Activated CD8-positive, alpha-beta memory T cell treated with anti-CD3 and anti-CD28 coated beads for 1 hour (primary cell): ENCODE measurements around the gene NRIP3.
"Not testable (repeated sequence)": the region's sequence is repeated elsewhere in the genome, so short reads cannot be mapped to it uniquely, and the experiment has no call there.

Experiments used
- DNase-seq, 2 donors: peaks; one replicate each; pipeline ENCODE4 v3.0.0-alpha.2; 2020; ENCODE audit warnings: low read depth in 1 of 2; ENCODE audit errors: extremely low read depth in 1 of 2

The NRIP3 gene

DNA sequence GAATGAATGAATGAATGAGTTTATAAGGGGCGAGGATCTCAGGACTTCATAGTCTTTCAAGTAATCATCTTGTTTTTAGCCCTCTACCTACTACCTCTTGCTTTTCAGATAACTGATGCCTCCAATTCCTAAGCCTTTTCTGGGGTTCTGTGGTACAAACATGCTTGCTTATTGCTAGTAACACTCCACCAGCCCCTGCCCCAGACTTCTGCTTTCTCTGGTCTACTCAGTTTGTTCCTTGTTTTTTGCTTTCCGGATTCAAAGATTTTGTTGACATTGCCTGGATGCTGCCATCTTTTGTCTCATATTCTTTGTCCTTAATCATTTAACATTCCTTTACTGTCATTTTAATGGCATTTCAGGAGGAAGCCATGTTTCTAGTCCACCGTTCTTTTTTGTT lies 30.7 kb downstream of the NRIP3 start:
- no peak for DNase-seq

DNA sequence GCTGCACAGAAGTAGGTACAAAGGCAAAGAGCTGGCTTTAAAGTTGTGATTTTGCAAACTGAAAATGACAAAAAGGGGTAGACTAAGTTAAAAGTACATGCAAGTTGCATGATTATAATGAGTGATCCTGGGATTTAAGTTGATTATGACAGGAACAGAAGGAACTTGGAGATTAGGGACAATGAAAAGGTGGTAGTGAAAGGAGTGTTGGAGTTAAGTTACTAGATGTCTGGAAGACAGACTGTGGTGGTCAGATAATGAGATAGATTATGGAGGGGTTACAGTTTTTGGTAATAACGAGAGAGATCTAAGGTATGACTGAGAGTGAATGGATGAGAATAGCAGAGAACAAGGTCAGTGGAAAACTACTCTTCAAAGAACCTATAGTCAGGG lies 31.9 kb downstream of the NRIP3 start:
- no peak for DNase-seq

DNA sequence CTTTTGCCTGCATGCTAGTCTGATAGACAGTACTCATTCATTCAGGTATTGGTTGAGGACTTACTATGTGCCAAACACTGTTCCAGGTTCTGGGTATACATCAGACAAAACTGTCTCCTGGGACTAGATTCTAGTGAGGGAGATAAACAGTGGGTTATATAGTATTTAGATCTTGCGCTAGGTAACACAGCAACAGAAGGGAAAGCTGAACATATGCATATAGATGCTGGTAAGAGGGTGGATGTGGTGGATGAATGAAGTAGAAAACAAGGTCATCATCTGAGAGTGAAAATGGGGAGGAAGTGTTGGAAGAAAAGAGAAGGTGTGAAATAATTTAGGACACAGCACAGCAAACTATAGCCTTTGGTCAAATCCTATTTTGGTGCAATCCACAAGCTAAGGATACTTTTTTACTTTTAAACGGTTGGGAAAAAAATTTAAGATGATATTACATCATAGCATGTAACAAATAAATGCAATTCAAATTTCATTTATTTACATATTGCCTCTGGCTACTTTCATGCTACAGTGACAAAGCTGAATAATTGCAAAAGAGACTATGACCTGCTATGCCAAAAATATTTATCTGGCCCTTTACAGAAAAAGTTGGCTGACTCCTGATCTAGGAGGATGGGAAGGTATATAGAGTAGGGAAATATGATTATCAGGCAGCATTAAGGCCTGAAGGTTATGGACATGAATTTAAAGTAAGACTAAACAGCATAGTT lies 32.4 kb downstream of the NRIP3 start:
- DNase-seq, result no peak

DNA sequence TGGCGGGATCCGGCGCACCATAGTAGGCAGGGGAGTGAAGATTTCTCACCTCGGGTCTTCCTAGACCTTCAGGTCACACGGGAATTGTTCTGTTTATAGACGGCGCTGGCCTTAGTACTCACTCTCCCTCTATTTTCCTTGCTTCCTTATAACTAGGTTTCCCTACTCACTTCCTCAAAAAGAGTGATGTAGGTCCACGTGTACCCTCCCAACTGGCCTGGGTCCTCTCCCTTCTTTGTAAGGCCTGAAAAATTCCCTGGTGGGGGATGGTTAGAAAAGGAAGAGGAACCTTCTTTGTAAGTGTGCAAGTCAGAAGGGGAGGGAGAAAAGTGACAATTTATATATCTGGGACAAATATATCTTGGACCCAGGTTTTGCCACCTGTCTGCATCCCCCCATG lies 36.6 kb downstream of the NRIP3 start:
- DNase-seq, result no peak

DNA sequence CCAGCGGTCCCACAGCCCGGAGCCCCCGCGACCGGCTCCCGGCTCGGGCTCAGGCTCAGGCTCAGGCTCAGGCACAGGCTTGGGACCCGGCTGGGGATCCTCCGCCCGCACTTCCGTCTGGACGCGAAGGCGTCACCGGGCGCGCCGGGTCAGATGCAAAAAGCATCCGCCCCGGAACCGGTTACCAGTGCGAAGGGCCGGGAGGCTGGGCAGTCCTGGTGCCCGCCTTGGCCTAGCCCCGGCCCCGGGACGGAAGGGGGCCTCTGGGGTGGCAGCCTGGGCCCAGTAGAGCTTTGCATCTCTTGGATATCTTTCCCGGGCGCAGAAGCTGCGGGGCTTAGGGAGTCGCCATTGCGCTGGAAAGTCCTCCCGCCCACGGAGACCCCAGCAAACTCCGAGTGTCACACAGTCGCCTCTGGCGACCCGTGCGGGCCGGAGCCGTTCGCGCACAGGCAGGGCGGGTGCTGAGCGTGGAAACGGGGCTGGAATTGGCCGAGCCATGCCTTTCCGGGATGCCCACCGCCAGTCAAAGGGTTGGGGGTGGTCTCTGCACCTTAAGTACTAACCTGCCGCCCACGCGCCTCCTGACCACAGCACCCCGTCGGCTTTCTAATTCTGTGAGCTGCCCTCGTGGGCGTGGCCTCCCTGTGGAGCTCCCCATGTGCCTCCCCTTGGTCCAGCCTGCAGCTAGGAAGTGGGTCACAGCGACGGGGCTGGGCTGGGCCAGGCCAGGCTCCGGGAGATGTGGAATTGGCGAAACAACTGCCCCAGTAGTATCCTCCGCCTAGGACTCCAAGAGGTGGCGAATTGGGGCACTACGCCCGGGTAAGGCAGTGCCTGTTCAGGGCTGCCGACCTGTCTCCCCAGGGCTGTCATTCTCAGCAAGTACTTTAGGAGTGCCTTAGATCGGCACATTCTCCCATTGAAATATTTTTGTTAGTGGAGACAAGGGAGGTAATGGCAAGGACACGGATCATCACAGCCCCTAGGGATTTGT lies 39.2 kb downstream of the NRIP3 start, which contains the start of gene TMEM9B:
TSS of gene TMEM9B (minus strand) at position 119 of the 997 bp plus-strand sequence. CDS start 129 bp downstream, outside the sequence.
- DNase-seq, result peak; percentile 21 to 58

DNA sequence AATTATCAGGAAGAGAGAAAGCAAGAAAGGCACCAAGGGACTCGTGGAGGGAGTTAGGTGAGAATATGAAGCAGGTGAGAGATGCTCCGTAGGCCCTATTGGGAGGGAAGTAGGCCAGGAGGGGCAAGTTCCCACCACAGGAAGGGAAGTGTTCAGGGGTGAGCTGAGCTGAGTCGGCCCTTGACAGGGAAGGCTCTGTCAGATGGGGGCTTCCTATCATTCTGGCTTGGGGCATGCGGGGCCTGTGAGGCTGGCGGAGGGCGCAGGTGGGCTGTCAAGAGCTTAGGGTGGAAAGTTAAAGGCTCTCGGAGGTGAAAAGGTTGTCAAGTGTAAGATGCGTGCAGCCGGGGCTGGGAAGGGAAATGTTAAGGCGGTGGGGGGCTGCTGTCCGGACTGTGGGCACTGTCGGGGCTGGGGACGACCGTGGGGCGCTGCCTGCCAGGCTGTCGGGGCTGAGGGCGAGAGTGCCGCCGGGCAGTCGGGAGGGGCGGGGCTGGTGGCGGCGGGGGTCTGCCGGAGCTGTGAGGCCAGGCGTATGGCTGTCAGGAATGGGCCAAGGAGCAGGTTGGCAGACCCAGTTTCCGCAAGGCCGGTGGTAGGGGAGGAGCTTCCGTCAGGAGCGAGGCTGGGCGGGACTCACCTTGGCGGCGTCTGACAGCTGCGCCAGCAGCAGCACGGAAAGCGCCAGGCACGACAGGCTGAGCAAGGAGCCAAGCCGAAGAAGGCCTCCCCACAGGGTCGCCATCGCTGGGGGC lies 40.1 kb downstream of the NRIP3 start:
- peak; percentile 50 to 63 for DNase-seq

DNA sequence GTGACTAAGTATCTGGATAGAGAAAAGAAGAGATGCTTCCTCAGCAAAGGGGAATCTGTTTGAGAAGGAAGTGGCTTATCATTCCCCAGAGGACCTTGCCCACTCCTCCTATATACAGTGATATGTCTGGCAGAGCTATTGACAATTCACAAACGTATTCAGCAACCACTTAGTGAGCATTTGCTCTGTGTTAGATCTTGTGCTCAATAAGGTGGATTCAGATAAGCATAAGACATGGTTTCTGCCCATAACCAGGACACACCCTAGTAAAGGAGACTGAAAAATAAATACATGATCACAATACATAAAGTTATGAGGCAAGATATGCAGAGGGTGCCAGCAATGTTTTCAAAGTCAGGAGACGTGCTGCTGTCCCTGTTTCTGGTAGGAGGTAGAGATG lies 41.0 kb downstream of the NRIP3 start:
- DNase-seq, result no peak

DNA sequence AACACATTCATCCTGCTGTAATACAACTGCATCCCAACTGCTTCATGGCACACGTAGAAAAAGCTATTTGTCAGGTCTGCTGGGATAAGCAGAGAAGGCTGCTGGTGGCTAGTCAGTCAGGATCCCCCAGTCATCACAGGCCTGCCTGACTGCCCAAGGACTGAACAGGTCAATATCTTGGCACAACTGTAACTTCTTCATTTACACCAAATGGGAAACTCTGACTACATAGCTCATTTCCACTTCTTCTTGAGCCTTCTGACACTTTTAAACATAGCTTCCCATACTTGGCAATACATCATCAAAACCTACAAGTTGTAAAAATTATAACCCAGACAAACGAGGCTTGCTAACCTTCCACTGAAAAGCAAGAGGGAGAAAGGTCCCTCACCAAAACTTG lies 42.4 kb downstream of the NRIP3 start:
- DNase-seq, result no peak

DNA sequence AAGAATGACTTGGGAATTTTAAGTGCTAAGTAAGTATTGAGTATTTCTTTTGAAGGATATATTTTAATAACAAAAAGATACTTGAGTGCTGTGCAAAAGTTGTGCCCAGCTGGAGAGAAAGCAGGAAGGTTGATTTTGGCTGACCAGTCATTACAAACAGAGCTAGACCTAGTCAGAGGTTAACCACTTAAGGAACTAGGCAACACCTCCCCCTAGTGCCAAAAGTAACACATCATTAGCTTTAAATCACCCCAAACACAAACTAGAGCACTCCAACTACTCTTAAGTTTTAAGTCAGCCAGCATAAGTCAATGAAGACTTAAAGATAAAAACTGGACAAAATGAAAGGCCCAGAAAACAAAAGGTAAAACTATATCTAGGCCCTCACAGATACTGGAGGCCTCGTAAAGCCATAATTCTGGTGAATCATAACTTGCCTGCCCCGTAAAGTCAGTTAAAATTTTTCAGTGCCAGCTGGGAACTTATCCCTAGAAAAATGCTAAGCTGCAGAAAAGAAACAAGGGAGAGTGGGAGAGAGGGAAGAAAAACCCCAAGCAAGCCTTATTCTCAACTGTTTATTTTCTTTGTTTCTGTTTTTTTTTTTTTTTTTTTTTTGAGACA lies 44.1 kb downstream of the NRIP3 start:
- no peak for DNase-seq

DNA sequence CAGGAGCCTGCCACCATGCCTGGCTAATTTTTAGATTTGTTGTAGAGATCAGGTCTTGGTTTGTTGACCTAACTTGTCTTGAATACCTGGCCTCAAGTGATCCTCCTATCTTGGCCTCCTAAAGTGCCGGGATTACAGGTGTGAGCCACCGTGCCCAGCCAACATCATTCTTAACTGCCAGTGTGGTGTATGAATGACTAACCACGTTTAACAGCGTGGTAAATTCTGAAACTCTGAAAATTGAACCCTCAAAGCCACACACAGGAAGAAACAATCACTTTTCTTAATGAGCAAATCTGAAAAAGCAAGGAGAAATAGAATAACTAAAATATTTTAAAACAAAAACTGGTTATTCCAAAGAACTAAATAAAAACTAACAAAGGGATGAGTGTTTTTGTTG lies 46.9 kb downstream of the NRIP3 start:
- no peak for DNase-seq

DNA sequence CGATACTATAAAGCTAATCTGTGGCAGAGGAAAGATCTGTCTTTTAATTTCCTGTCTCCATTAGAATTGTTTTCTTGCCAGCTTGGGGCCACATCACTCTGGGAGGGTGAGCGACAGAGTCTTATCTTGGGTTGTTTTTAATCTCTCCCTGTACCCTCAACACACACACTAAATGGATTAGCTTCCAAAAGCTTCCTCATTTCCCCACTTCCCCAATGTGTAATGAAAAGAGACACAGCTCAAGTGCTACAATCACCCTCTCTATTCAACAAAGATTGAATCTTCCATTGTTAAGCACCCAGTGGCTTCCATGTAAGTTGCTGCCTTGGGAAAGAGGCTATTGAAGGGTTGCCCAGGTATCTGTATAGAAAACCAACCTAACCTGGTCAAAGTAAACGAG lies 54.9 kb downstream of the NRIP3 start:
- DNase-seq, result no peak

DNA sequence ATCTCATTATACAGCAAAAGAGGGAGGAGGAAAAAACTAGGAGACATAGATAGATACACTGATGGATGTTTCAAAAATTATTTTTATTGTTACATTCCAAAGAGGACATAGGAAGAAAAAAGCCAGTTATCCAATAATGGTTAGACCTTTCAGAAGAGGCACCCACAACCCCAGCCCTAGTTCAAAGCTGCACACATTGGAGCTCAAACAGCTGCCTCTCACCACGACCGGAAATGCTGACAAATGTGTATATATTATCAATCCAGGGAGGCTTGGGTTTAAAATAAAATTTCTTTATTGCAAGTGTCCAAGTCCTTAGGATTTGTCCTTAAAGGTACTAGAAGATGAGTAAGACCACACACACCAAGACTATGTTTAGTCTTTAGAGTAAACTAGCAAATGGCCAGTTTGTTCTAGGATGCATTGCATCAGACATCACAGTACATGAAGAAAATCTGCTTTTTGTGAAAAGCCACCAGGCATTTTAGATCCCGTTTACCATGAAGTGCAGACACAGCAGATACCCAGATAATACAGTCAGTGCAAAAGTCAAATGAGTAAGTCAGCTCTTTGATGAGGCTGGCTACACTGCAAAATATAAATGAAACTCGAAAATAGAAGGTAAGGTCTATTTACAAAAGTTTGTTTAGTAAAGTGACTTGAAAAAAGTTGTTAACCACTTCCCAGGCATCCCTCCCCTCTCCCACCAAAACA lies 56.4 kb downstream of the NRIP3 start:
- DNase-seq, result no peak

DNA sequence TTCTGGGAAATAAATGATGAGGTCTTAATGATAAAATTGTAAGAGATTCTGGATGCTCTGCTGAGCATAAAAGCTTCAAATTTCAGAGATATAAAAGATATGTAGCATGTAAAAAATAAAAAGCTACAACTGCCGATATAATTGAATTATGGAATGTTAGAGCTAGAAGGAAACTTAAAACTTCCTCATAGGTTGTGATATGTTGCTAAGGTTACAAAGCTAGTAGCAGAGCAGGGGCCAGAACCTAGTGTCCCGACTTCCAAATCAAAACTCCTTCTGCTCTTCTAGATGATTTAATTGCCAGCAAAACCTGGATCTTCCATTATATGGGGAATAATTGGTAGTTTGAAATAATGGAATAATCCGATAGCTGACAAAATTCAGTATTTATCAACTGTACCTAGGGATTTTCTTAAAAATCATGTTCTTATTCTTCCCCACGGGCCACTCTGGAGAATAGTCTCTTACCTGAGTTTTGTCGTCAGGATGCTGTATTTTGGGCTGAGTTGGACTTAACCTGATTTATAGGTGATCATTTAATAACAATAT lies 61.2 kb downstream of the NRIP3 start, which contains the start of gene ASCL3:
TSS of gene ASCL3 (minus strand) at position 499 of the 549 bp plus-strand sequence. CDS start 4,855 bp downstream, outside the sequence.
- DNase-seq, result no peak

DNA sequence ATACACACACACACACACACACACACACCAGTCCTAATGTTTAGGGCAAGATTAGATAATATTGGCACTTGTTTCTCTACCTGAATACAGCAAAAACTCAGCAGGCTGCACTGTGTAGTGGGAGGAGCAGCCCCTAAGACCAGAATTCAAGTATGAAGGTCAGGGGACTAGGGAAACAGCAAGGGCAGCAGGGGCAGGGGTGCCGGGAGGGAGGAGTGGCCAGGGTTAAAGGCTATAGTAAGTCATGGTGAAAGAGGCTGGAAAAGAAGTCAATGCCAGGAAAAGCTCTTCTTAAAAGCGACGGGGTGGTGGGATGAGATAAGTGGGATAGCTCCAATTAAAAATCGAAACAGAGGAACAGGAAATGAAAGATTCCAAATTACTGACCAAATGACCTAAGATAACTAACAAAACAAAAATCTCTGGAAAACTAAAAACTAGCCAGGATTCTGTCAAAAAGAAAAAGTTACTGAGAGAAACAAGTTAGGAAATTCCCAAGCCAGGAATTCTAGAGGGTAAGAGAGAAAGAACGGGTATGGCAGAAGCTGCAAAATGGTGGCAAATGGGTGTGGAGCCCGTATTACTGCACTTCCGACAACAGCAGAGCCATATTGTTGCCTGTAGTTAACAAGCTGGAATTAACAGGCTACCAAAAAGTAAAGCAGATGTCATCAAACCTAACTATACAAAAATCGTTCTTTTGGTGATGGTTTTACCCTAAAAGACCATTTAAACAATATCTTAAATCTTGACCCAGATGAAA lies 62.3 kb downstream of the NRIP3 start:
- DNase-seq, result no peak

DNA sequence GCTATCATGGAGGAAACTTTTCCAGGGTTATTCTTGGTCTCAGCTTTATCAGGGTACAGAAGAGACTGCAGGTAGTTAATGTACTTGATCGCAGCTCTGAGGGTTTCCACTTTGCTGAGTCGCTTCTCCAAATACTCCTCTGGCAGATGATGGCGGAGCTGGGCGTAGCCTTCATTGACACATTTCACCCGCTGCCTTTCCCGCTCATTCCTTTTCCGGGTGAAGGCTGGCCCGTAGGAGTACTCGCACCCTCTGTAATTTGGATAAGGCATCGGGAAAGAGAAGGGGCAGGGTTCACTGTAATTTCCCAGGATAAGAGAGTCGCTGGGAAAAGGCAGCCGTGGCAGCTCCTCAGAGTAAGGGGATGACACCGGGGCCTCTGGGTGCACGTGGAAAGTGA lies 66.1 kb downstream of the NRIP3 start:
- no peak for DNase-seq

DNA sequence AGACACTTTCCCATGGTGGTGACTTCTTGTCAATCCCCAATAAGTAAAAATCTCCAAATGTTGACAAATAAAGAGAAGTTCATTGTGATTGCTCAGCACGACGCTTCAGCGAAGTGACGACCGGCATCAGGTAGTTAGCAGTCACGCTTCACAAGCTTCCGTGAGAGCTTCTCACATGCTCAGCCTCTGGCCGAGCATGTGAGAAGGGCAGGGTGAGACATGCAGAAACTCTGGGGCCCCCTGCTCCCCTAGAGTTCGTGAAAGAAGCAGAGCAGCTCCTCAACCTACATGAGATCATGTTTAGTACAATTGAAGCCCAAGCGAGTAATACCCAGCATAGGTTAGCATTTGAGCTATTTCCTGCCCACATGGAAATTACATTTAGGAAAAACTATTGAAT lies 66.6 kb downstream of the NRIP3 start:
- no peak for DNase-seq

DNA sequence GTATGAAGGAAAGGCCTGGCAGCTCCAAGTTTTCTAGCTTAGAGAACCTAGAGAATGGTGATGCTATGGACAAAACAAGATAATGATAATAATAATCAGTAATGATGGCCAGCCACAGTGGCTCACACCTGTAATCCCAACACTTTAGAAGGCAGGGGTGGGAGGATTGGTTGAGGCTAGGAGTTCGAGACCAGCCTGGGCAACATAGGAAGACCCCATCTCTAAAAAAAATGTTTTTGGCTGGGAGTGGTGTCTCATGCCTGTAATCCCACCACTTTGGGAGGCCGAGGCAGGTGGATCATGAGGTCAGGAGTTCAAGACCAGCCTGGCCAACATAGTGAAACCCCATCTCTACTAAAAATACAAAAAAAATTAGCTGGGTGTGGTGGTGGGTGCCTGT lies 68.0 kb downstream of the NRIP3 start:
- DNase-seq, result not testable (repeated sequence)

DNA sequence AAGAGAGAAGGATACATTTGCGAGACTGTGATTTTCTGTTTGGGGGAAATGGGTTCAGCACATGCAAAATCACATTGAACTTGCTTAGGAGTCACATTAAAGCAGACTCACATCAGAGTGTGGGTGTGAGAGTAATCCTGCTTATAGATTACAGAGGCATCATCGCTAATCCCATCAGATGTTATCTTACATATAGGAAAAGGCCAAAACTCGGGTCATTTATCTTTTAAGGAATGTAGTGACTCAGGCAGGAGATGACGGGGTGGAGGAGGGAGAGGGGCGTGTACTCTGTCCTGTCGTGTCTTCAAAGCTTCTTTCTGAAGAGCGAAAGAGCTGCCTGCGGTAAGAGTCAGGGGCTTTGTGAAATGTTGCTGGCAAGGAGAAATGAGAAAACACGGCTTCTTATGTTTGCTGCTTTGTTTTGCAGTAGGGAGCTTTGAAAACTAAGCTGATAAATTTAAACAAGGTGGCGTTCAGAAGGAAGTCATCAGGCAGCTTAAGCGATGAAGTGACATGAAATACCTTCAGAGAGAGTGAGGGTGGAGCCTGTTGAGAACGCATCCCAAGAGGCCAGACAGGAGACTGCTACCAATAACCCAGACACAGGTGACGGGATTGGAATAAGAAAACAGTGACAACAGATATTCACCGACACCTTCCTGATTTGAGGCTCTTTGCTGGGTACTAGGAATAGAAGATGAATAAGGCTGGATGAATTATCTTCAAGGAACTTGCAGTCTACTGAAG lies 68.9 kb downstream of the NRIP3 start:
- no peak for DNase-seq
